ENCODE results near the gene C14orf93.

DNA sequence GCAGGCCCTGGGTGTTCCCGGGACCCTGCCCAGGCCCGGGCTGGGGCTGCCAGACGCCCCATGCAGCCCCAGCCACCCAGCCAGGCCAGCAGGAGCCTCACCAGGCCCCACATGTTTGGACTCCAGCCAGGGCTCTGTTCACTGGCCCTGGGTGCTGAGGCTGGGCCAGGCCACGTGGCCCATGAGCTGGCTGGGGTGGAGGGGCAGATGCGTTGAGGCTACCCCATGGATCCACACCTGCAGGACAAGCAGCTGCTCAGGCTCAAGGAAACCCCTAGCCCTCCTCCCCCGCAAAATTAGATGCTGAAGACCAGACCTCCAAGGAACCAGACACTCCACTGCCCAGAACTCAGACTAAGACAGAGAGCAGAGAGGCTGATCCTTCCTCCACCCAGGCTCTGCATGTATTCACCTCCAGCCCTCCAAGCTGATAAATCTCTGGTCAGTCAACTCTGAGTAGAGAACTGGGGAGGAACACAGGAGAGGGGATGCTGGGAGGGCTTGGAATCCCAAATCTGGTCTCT, 45.7 kb upstream of the C14orf93 start:
- TF ChIP-seq, protein P1, sequence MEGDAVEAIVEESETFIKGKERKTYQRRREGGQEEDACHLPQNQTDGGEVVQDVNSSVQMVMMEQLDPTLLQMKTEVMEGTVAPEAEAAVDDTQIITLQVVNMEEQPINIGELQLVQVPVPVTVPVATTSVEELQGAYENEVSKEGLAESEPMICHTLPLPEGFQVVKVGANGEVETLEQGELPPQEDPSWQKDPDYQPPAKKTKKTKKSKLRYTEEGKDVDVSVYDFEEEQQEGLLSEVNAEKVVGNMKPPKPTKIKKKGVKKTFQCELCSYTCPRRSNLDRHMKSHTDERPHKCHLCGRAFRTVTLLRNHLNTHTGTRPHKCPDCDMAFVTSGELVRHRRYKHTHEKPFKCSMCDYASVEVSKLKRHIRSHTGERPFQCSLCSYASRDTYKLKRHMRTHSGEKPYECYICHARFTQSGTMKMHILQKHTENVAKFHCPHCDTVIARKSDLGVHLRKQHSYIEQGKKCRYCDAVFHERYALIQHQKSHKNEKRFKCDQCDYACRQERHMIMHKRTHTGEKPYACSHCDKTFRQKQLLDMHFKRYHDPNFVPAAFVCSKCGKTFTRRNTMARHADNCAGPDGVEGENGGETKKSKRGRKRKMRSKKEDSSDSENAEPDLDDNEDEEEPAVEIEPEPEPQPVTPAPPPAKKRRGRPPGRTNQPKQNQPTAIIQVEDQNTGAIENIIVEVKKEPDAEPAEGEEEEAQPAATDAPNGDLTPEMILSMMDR (IDR thresholded peaks at IDR 0.05; ENCODE audit: low read depth, low read length, poor library complexity, severe bottlenecking), result no peak
- no peak for TF ChIP-seq EZH2phosphoT487 (IDR thresholded peaks at IDR 0.05; ENCODE audit: borderline replicate concordance, low read length)
